H1 (cell line): ENCODE results near the gene FLT3.

Experiments used
- CTCF ChIP-seq, 3 experiments: IDR thresholded peaks; 1 replicate in 2 of 3; 2 replicates in 1 of 3; pipeline versions ENCODE4 v1.5.1 to v1.6.1; 2011; ENCODE audit warnings: low read length in 3 of 3, mild to moderate bottlenecking in 3 of 3, inconsistent platforms in 2 of 3, low read depth in 1 of 3, moderate library complexity in 1 of 3; ENCODE audit not compliant: insufficient read depth in 1 of 3; ENCODE audit errors: control extremely low read depth in 1 of 3
- POLR2A ChIP-seq, 2 experiments: IDR thresholded peaks; 1 replicate in 1 of 2; 2 replicates in 1 of 2; pipeline ENCODE4 v1.6.1; 2011; ENCODE audit warnings: low read depth in 2 of 2, low read length in 2 of 2, mild to moderate bottlenecking in 2 of 2; ENCODE audit errors: control extremely low read depth in 1 of 2
- RAD21 ChIP-seq, 2 experiments: IDR thresholded peaks in 1 of 2; conservative IDR thresholded peaks in 1 of 2; 2 replicates each; pipeline ENCODE4 v1.6.1; 2011; ENCODE audit warnings: low read depth in 2 of 2, low read length in 2 of 2, improper control_type of control experiment in 1 of 2, inconsistent platforms in 1 of 2, mild to moderate bottlenecking in 1 of 2, moderate library complexity in 1 of 2
- RFX5 ChIP-seq: IDR thresholded peaks from 2 replicates; pipeline ENCODE4 v1.6.1; 2011; ENCODE audit warnings: low read depth, low read length, improper control_type of control experiment, borderline replicate concordance
- SIX5 ChIP-seq: IDR thresholded peaks from 2 replicates; pipeline ENCODE4 v1.6.1; 2011; ENCODE audit warnings: mild to moderate bottlenecking, low read depth, low read length
- TAF1 ChIP-seq: IDR thresholded peaks from 2 replicates; pipeline ENCODE4 v1.6.1; 2011; ENCODE audit warnings: mild to moderate bottlenecking, low read depth, low read length

GRCh38 chr13:27969866-27970229, 130.5 kb downstream of the FLT3 start:
- no peak for TF ChIP-seq RFX5
- no peak for TF ChIP-seq TAF1
- TF ChIP-seq CTCF (IDR thresholded peaks at IDR 0.05; ENCODE audit: control extremely low read depth in 1 of 3, insufficient read depth in 1 of 3, low read depth in 1 of 3, low read length in 3 of 3): no peak
- no peak for TF ChIP-seq RAD21 (IDR thresholded peaks at IDR 0.05 in 1 of 2, conservative IDR thresholded peaks at IDR 0.05 in 1 of 2; ENCODE audit: low read depth in 2 of 2, low read length in 2 of 2)
- no peak for TF ChIP-seq POLR2A (IDR thresholded peaks at IDR 0.05; ENCODE audit: control extremely low read depth in 1 of 2, low read depth in 2 of 2, low read length in 2 of 2)
- TF ChIP-seq SIX5: no peak
